Left ventricle myocardium inferior (tissue), 1 donor: ENCODE measurements around the gene ZGPAT. TPM values are rescaled to one million over a fixed set of nuclear protein-coding genes. Genes with fewer than 3 reads are reported as not detected.
A peak's percentile ranks its signal among the peaks of the same experiment; 100 is the strongest.

ENCODE experiments used
- DNase-seq: peaks from one replicate; pipeline ENCODE4 v3.0.0-alpha.2; 2020
- H3K27ac ChIP-seq: fragments of 200-600 bp; replicated peaks from 2 replicates; pipeline ENCODE4 v1.8.0; 2021
- H3K27me3 ChIP-seq: fragments of 200-600 bp; 2 replicates; pipeline ENCODE4 v1.8.0; 2021; ENCODE audit warnings: low read depth
- H3K36me3 ChIP-seq: fragments of 200-600 bp; 2 replicates; pipeline ENCODE4 v1.8.0; 2021
- H3K4me1 ChIP-seq: fragments of 200-600 bp; 2 replicates; pipeline ENCODE4 v1.8.0; 2021
- H3K4me3 ChIP-seq: fragments of 200-600 bp; 2 replicates; pipeline ENCODE4 v1.8.0; 2021; ENCODE audit warnings: mild to moderate bottlenecking, moderate library complexity
- H3K9me3 ChIP-seq: fragments of 200-600 bp; replicated peaks from 2 replicates; pipeline ENCODE4 v1.8.0; 2021
- CTCF ChIP-seq: fragments of 200-600 bp; IDR thresholded peaks from 2 replicates; pipeline ENCODE4 v1.8.0; 2021; ENCODE audit warnings: antibody characterized with exemption, mild to moderate bottlenecking, borderline replicate concordance
- intact Hi-C: fragments of 100-400 bp; cut with micrococcal nuclease; formaldehyde crosslinking; loops from one replicate; pipeline ENCODE4 v1.11.0; 2022
- total RNA-seq: library from RNA; stranded (reverse); fragmentation: NEBNext Ultra II Directional; extraction: Animal tissue kit (Norgen Biotek cat#: 25700); gene quantifications from one replicate; pipeline ENCODE4 v1.2.1, GENCODE V29; 2021
- donor health status: DM: no; HTN: yes; CAD: no; lungs with severe emphysema.

Gene ZGPAT
- total RNA-seq, 1 donor from 2014 or later, result 15.8 TPM

GRCh38 chr20:63690003-63690897 lies 17.6 kb upstream of the ZGPAT start:
- peaks cover 60% of the 10 kb centered on the region for H3K4me1 ChIP-seq
- no peak for DNase-seq
- no peak for TF ChIP-seq CTCF
- intact Hi-C loops, result no loop called here
- H3K9me3 ChIP-seq, result no peaks in the 10 kb centered on the region
- H3K27ac ChIP-seq, result no peak overlapping the region
- peaks cover 9% of the 10 kb centered on the region for H3K36me3 ChIP-seq
- H3K4me3 ChIP-seq, result no peak overlapping the region
- no peaks in the 10 kb centered on the region for H3K27me3 ChIP-seq

DNA sequence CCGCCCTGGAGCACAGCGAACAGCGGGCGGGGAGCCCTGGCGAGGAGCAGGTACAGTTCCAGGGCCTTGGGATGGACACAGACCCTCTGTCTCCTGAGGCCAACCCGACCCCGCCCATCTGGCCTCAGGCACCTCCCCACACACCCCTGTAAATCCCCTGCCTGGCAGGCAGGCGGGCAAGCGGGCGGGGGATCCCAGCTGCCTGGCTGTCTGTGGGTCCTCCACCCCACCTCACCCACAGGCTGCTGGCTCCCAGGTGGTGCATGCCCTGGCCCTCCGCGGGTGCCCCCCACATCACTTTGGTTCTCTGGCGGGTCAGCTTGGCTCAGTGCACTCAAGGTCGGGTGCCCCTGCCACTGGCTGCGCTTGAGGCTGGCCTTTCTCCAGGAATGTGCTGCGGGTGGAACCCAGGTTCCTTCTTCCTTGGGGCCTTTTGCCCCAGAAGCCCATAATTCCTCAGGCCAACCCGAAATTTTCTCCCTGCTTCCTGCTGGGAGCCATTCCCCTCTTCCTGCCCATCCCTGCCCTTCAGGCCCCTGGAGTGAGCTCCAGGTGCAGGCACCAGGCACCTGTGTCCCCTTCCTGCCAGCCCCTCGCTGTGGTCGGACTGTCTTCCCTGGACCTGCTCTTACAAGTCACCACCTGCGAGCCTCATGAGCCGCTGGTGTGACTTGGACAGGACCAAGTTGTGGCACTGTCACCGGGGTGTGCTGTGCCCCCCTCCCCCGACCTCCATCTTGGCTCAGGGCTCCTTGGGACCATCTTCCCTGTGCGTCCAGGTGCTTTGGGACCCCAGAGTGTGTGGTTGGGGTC lies 16.7 kb upstream of the ZGPAT start:
- no peak overlapping the region for H3K4me3 ChIP-seq
- intact Hi-C loops, result no loop called here
- H3K4me1 ChIP-seq, result peaks cover 60% of the 10 kb centered on the region
- H3K36me3 ChIP-seq, result peaks cover 9% of the 10 kb centered on the region
- H3K27ac ChIP-seq, result no peak overlapping the region
- H3K9me3 ChIP-seq, result no peaks in the 10 kb centered on the region
- no peaks in the 10 kb centered on the region for H3K27me3 ChIP-seq
- no peak for DNase-seq
- no peak for TF ChIP-seq CTCF

DNA sequence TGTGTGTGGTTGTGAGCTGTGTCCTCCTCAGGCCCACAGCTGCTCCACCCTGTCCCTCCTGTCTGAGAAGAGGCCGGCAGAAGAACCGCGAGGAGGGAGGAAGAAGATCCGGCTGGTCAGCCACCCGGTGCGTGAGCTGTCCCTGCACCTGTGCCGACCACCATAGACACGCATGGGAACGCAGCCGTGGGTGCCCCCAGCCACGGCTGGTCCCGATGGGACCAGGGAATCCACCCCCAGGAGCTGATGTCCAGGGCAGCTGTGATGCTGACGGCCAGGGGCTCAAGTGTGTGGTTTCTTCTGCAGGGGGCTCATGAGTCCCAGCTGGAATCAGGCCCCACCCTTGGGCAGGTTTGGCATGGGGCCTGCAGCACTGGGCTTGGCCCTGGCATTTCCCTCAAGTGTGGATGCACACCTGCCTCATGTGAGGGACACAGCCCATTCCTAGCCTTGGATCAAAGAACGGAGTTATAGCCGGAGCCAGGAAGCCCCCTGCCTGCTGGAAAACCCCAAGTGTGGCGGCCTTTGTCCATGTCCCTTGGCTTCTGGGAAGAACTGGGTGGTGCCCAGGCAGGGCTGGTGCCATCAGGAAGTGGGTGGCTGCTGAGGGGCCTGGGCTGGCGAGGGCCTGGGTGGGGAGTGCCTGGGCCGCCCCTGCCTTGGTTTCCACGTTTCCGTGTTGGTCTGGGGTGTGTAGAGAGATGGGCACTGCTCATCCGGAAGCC lies 16.0 kb upstream of the ZGPAT start:
- H3K27me3 ChIP-seq, result no peaks in the 10 kb centered on the region
- H3K27ac ChIP-seq, result no peak overlapping the region
- no peak overlapping the region for H3K4me3 ChIP-seq
- H3K4me1 ChIP-seq, result peaks cover 60% of the 10 kb centered on the region
- no peaks in the 10 kb centered on the region for H3K9me3 ChIP-seq
- TF ChIP-seq CTCF, result no peak
- DNase-seq, result no peak
- intact Hi-C loops, result no loop called here
- H3K36me3 ChIP-seq, result peaks cover 9% of the 10 kb centered on the region

- peaks cover 60% of the 10 kb centered on the region for H3K4me1 ChIP-seq
- no peaks in the 10 kb centered on the region for H3K9me3 ChIP-seq
- no peak for TF ChIP-seq CTCF
- H3K27ac ChIP-seq, result peak overlapping the region; percentile 16
- no peak overlapping the region for H3K4me3 ChIP-seq
- intact Hi-C loops, result no loop called here
- no peaks in the 10 kb centered on the region for H3K27me3 ChIP-seq
- no peak for DNase-seq
- peaks cover 9% of the 10 kb centered on the region for H3K36me3 ChIP-seq
Observed at GRCh38 chr20:63692436-63693082, 15.3 kb upstream of the ZGPAT start.

DNA sequence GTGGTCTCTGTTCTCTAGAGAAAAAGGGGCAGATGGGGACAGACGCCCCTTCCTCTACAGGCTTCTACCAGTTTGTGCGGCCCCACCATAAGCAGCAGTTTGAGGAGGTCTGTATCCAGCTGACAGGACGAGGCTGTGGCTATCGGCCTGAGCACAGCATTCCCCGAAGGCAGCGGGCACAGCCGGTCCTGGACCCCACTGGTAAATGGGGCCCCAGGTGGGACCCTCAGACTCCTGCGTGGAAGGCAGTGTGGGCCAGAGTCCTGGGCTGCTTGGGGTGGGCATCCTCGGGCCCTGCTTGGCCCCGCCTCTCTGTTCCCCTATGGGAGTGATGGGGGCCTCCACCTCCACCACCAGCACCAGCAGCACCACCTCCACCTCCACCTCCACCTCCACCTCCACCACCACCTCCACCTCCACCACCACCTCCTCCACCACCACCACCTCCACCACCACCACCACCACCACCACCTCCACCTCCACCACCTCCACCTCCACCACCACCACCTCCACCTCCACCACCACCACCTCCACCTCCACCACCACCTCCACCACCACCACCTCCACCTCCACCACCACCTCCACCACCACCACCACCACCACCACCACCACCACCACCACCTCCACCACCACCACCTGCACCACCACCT lies 14.6 kb upstream of the ZGPAT start:
- Histone ChIP-seq H3K27ac (peak overlapping the region; percentile 16), H3K9me3 (no peaks in the 10 kb centered on the region), H3K4me1 (peaks cover 60% of the 10 kb centered on the region), H3K4me3 (no peak overlapping the region), H3K36me3 (peaks cover 9% of the 10 kb centered on the region), H3K27me3 (no peaks in the 10 kb centered on the region)
- no peak for TF ChIP-seq CTCF
- DNase-seq, result no peak
- intact Hi-C loops, result no loop called here
